ENCODE data around the gene DNM3.

Gene DNM3

DNA sequence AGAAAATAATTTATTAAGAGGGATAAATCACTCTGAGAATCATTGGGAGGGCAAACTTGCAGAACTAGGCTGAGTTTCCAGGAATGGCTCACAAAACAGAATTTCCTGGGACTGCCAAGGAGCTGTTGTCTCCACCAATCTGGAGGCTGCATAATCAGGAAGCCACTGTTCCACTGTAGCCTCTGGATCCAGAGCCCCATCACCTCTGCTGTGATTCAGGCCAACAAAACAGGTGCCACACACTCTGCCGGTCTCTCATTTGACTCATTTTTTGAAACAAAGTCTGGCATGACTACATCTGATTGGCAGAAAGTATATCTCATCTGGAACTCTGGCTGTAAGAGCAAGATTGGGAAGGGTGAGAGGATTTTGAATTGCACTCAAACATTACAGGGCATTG is 400.2 kb downstream of the DNM3 start:
- Histone ChIP-seq H3K9me3 (ENCODE audit: low read depth, low read length) (no peaks in the 10 kb centered on the region), H3K9ac (ENCODE audit: insufficient read length) (no peak overlapping the region), H3K4me3 (no peak overlapping the region), H3K36me3 (ENCODE audit: insufficient read depth, low read length) (no peaks in the 10 kb centered on the region), H3K27ac (no peak overlapping the region)
- DNase-seq (ENCODE audit: low read depth, low spot score), result no peak
- TF ChIP-seq POLR2AphosphoS5 (IDR thresholded peaks at IDR 0.05; ENCODE audit: borderline replicate concordance, low read depth, low read length) (no peak), EZH2 (IDR thresholded peaks at IDR 0.05) (no peak), FOXP2 (optimal IDR thresholded peaks at IDR 0.05; ENCODE audit: control extremely low read depth, extremely low read length, insufficient read depth) (no peak)

DNA sequence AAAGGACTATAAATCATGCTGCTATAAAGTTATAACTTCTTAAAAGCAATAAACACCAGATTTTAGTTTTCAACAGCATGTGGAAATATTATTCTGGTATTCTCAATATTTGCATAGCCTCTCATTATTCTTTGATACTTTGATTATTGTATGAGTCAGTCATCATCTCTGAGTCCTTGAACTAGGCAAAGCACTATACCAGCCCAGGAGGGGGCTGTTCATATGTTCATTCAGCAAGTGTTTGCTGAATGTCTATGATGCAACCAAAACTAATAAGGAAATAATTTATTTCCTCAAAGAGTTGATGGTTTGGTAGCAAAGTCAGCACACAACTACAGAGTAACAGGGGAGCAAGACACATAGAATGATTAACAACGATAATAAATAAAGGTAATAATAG is 403.6 kb downstream of the DNM3 start:
- no peak overlapping the region for H3K4me3 ChIP-seq
- DNase-seq (ENCODE audit: low read depth, low spot score), result no peak
- H3K9ac ChIP-seq (ENCODE audit: insufficient read length), result no peak overlapping the region
- H3K27ac ChIP-seq, result no peak overlapping the region
- H3K9me3 ChIP-seq (ENCODE audit: low read depth, low read length), result no peaks in the 10 kb centered on the region
- TF ChIP-seq POLR2AphosphoS5 (IDR thresholded peaks at IDR 0.05; ENCODE audit: borderline replicate concordance, low read depth, low read length), result no peak
- TF ChIP-seq FOXP2 (optimal IDR thresholded peaks at IDR 0.05; ENCODE audit: control extremely low read depth, extremely low read length, insufficient read depth), result no peak
- TF ChIP-seq EZH2 (IDR thresholded peaks at IDR 0.05), result no peak
- H3K36me3 ChIP-seq (ENCODE audit: insufficient read depth, low read length), result no peaks in the 10 kb centered on the region

DNA sequence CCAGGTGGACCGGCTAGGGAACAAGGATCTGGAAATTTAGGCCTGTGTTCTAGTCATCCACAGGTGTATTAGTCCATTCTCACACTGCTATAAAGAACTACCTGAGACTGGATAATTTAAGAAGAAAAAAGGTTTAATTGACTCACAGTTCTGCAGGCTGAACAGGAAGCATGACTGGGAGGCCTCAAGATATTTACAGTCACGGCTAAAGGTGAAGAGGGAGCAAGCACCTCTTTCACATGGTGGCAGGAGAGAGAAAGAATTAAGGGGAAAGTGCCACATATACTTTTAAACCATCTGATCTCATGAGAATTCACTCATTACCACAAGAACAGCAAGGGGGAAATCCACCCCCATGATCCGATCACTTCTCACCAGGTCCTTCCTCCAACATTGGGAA is 404.5 kb downstream of the DNM3 start:
- Histone ChIP-seq H3K36me3 (ENCODE audit: insufficient read depth, low read length) (no peaks in the 10 kb centered on the region), H3K4me3 (no peak overlapping the region), H3K9me3 (ENCODE audit: low read depth, low read length) (no peaks in the 10 kb centered on the region), H3K9ac (ENCODE audit: insufficient read length) (no peak overlapping the region), H3K27ac (no peak overlapping the region)
- no peak for DNase-seq (ENCODE audit: low read depth, low spot score)
- TF ChIP-seq POLR2AphosphoS5 (IDR thresholded peaks at IDR 0.05; ENCODE audit: borderline replicate concordance, low read depth, low read length) (no peak), EZH2 (IDR thresholded peaks at IDR 0.05) (no peak), FOXP2 (optimal IDR thresholded peaks at IDR 0.05; ENCODE audit: control extremely low read depth, extremely low read length, insufficient read depth) (no peak)

DNA sequence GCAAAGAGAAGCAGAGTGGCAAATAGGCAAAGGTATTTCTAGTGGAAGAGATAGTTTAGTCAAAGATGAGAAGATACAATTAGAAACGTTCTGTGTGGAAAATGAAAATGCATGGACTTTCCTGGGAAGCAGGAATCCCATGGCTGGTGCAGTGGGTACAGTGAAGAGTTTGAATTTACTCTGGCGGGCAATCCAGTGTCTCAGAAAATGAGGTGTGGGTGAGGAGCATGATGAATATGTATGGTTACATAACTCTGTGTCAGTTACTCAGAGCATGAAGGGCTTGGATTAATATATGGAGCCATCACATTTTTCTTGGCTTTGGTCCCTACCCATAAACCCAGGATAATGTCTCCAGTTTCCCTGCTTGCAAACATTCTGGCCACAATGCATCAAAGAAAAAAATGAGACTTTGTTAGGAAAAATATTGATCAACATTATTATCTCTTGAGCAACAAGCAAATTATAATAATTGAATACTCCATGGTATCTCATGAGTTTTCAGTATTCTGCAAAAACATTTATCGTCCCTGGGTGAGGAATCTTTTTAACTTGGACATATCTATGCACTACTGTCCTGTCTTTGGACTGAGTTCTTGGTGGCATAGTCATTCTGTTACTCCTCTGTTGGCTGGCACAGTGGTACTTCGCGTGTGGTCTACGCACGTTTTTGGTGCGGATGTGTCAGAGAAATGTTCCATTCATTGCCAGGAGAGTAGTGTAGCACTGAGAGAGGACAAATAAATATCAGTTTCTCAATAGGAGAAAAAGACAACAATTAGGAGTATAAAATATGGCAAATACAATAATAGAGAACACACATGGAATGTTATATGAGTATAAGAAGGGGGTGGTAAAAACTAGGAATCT is 405.5 kb downstream of the DNM3 start:
- TF ChIP-seq POLR2AphosphoS5 (IDR thresholded peaks at IDR 0.05; ENCODE audit: borderline replicate concordance, low read depth, low read length) (no peak), EZH2 (IDR thresholded peaks at IDR 0.05) (no peak), FOXP2 (optimal IDR thresholded peaks at IDR 0.05; ENCODE audit: control extremely low read depth, extremely low read length, insufficient read depth) (no peak)
- no peaks in the 10 kb centered on the region for H3K9me3 ChIP-seq (ENCODE audit: low read depth, low read length)
- no peaks in the 10 kb centered on the region for H3K36me3 ChIP-seq (ENCODE audit: insufficient read depth, low read length)
- no peak overlapping the region for H3K27ac ChIP-seq
- H3K9ac ChIP-seq (ENCODE audit: insufficient read length), result no peak overlapping the region
- no peak overlapping the region for H3K4me3 ChIP-seq
- no peak for DNase-seq (ENCODE audit: low read depth, low spot score)

DNA sequence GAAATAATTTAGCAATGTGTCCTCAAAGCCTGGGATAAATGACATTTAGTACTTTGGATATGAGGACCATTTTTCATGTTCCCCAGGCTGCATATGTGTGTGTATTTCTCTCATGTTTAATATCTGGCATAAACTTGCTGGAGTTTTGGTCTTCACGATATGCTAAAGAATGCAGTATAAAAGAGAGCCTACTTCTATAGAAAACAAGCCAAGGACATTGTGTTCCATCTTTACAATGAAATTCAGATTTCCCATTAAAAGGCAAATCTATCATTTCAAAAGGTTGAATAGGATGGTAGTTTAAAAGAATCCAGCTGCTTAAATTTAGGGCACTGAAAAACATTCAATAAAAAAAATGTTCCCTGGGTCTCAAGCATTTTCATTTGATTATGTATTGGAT is 410.2 kb downstream of the DNM3 start:
- Histone ChIP-seq H3K27ac (no peak overlapping the region), H3K9ac (ENCODE audit: insufficient read length) (no peak overlapping the region), H3K4me3 (no peak overlapping the region), H3K36me3 (ENCODE audit: insufficient read depth, low read length) (no peaks in the 10 kb centered on the region), H3K9me3 (ENCODE audit: low read depth, low read length) (no peaks in the 10 kb centered on the region)
- TF ChIP-seq EZH2 (IDR thresholded peaks at IDR 0.05), result no peak
- no peak for TF ChIP-seq POLR2AphosphoS5 (IDR thresholded peaks at IDR 0.05; ENCODE audit: borderline replicate concordance, low read depth, low read length)
- TF ChIP-seq FOXP2 (optimal IDR thresholded peaks at IDR 0.05; ENCODE audit: control extremely low read depth, extremely low read length, insufficient read depth), result no peak
- no peak for DNase-seq (ENCODE audit: low read depth, low spot score)

DNA sequence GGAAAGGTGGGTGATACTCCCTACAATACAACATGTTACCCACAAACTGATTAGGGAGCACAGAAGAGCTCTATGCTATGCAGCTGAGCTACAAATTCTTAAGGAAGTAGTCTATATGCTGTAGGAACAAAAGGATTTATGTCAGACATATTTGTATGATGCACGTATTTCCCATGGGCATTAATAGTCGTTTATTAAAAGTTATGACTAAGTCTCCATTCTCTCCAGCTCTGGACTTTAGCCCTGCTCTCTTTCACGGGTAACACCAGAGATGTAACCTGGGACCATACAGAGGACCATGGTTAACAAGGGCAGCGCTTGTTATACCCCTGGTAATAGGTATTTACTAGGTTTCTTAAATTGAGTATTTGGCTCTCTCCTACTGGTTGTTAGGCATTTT is 411.0 kb downstream of the DNM3 start:
- 0 out of 2 replicates have a peak overlapping the region, but pooled peaks have one; percentile 11 for H3K27ac ChIP-seq
- no peak for TF ChIP-seq FOXP2 (optimal IDR thresholded peaks at IDR 0.05; ENCODE audit: control extremely low read depth, extremely low read length, insufficient read depth)
- TF ChIP-seq EZH2 (IDR thresholded peaks at IDR 0.05), result no peak
- no peak for TF ChIP-seq POLR2AphosphoS5 (IDR thresholded peaks at IDR 0.05; ENCODE audit: borderline replicate concordance, low read depth, low read length)
- H3K36me3 ChIP-seq (ENCODE audit: insufficient read depth, low read length), result no peaks in the 10 kb centered on the region
- no peak overlapping the region for H3K9ac ChIP-seq (ENCODE audit: insufficient read length)
- no peak overlapping the region for H3K4me3 ChIP-seq
- DNase-seq (ENCODE audit: low read depth, low spot score), result no peak
- H3K9me3 ChIP-seq (ENCODE audit: low read depth, low read length), result no peaks in the 10 kb centered on the region

DNA sequence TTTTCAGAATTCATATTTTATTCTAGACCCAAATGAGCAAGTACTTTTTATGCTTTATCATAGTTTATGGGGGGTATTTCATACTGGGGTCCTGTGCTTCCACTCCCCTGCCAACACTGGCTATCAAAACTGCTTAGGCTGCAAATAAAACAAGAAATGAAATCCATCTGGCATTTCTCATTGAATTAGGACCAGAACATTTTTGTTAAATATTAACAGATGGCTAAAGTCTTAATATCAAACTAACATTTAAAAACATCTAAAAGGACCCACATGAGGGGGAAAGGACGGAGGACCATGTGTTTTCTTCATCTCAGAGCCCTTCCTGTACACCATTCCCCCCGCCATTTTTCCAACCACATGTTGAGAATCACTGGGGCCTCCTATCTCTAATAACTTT is 411.7 kb downstream of the DNM3 start:
- peak overlapping the region; percentile 38; the same call in 1 of the 2 replicates for H3K27ac ChIP-seq
- no peaks in the 10 kb centered on the region for H3K9me3 ChIP-seq (ENCODE audit: low read depth, low read length)
- H3K4me3 ChIP-seq, result no peak overlapping the region
- no peak overlapping the region for H3K9ac ChIP-seq (ENCODE audit: insufficient read length)
- no peaks in the 10 kb centered on the region for H3K36me3 ChIP-seq (ENCODE audit: insufficient read depth, low read length)
- no peak for DNase-seq (ENCODE audit: low read depth, low spot score)
- TF ChIP-seq POLR2AphosphoS5 (IDR thresholded peaks at IDR 0.05; ENCODE audit: borderline replicate concordance, low read depth, low read length) (no peak), EZH2 (IDR thresholded peaks at IDR 0.05) (no peak), FOXP2 (optimal IDR thresholded peaks at IDR 0.05; ENCODE audit: control extremely low read depth, extremely low read length, insufficient read depth) (no peak)

DNA sequence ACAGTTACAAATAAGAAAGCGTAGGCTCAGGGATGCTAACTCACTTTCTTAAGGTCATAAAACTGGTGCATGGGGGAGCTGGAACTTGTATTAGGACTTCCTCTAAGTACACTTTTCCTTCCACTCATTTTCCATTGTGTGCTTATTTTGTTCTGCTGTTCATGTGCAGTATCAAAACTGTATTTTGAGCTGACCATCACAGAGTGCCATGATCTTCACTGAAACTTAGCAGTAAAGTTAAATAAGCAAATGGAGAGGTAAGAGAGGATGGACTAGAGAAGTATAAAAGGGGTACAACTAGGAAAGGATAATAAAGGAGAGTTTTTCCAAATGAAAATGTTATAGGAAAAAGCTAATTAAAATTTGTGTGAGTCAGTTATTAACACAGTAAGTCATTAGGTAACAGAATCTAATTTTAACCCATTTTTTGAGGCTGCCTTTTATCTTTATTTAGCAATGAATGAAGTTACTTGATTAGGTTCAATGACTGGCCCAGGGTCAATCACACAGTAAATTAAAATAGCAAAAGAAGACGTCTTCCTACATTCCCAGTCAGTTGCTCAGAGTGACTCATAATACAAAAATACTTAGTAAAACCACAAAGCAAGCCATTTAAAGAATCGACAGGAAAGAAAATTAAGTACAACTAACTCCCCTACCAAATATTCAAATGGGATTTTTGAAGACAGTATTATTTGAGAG is 413.4 kb downstream of the DNM3 start:
- H3K9me3 ChIP-seq (ENCODE audit: low read depth, low read length), result no peaks in the 10 kb centered on the region
- H3K9ac ChIP-seq (ENCODE audit: insufficient read length), result no peak overlapping the region
- no peak overlapping the region for H3K27ac ChIP-seq
- H3K36me3 ChIP-seq (ENCODE audit: insufficient read depth, low read length), result no peaks in the 10 kb centered on the region
- no peak for DNase-seq (ENCODE audit: low read depth, low spot score)
- no peak for TF ChIP-seq FOXP2 (optimal IDR thresholded peaks at IDR 0.05; ENCODE audit: control extremely low read depth, extremely low read length, insufficient read depth)
- TF ChIP-seq POLR2AphosphoS5 (IDR thresholded peaks at IDR 0.05; ENCODE audit: borderline replicate concordance, low read depth, low read length), result no peak
- TF ChIP-seq EZH2 (IDR thresholded peaks at IDR 0.05), result no peak
- H3K4me3 ChIP-seq, result no peak overlapping the region

Measured in SK-N-MC (cell line).